PC-3 (cell line): ENCODE data around the gene TNIP1. TPM values are rescaled to one million over a fixed set of nuclear protein-coding genes. Genes with fewer than 3 reads are reported as not detected.

Experiments
- ATAC-seq: fragments of 200-7000 bp; cut with Tn5 transposase; 2 replicates; pipeline ENCODE4 v1.9.1; 2020; ENCODE audit warnings: mild to moderate bottlenecking, moderate library complexity
- BruUV-seq: library from RNA; stranded (reverse); fragments of 400-500 nt; replicated peaks from 2 replicates; lab custom pipeline; 2021; lab: Mats Ljungman, UMichigan
- CTCF ChIA-PET: fragments of 300-600 bp; sonication (Branson Sonifier 250); formaldehyde crosslinking; loops from one replicate; lab custom pipeline; 2022; ENCODE audit warnings: antibody characterized with exemption; lab: Charles Lee
- POLR2A ChIA-PET: fragments of 300-600 bp; sonication (Branson Sonifier 250); formaldehyde crosslinking; loops from one replicate; lab custom pipeline; 2022; ENCODE audit warnings: antibody characterized with exemption; ENCODE audit not compliant: unreplicated experiment; lab: Charles Lee
- DNase-seq: peaks from one replicate; pipeline ENCODE4 v3.0.0-alpha.2; 2015
- H2AFZ ChIP-seq: fragments of 300-600 bp; sonication (generic); 2 replicates; pipeline ENCODE4 v1.6.0; 2016; ENCODE audit warnings: antibody characterized with exemption, low read length
- H3F3A ChIP-seq: fragments of 300-600 bp; sonication (generic); one replicate; pipeline ENCODE4 v1.6.0; 2017; ENCODE audit warnings: antibody characterized with exemption, low read length, control low read depth, mild to moderate bottlenecking; ENCODE audit not compliant: unreplicated experiment
- H3K27ac ChIP-seq: fragments of 300-600 bp; sonication (generic); 2 replicates; pipeline ENCODE4 v1.5.1; 2016; ENCODE audit warnings: mild to moderate bottlenecking, low read length
- H3K27me3 ChIP-seq: fragments of 300-600 bp; sonication (generic); 2 replicates; pipeline ENCODE4 v1.6.1; 2016; ENCODE audit warnings: low read length, mixed read lengths
- H3K36me3 ChIP-seq: fragments of 300-600 bp; sonication (generic); 2 replicates; pipeline ENCODE4 v1.6.1; 2016; ENCODE audit warnings: low read depth, mixed run types, low read length, mixed read lengths
- H3K4me1 ChIP-seq: fragments of 300-600 bp; sonication (generic); 2 replicates; pipeline ENCODE4 v1.5.1; 2016; ENCODE audit warnings: low read length; ENCODE audit not compliant: insufficient read depth
- H3K4me2 ChIP-seq: fragments of 300-600 bp; sonication (generic); 2 replicates; pipeline ENCODE4 v1.6.0; 2016; ENCODE audit warnings: low read length
- H3K4me3 ChIP-seq: fragments of 300-600 bp; sonication (generic); 2 replicates; pipeline ENCODE4 v1.5.1; 2016; ENCODE audit warnings: mild to moderate bottlenecking, low read length, mixed read lengths
- H3K79me2 ChIP-seq: fragments of 300-600 bp; sonication (generic); 2 replicates; pipeline ENCODE4 v1.6.1; 2017; ENCODE audit warnings: low read length, mixed read lengths
- H3K9ac ChIP-seq: fragments of 300-600 bp; sonication (generic); 2 replicates; pipeline ENCODE4 v1.6.0; 2016; ENCODE audit warnings: mild to moderate bottlenecking, low read length
- H3K9me2 ChIP-seq: fragments of 300-600 bp; sonication (generic); replicated peaks from 2 replicates; pipeline ENCODE4 v1.6.1; 2016; ENCODE audit warnings: mixed run types, low read length, mixed read lengths
- H3K9me3 ChIP-seq: fragments of 300-600 bp; sonication (generic); 2 replicates; pipeline ENCODE4 v1.6.1; 2016; ENCODE audit warnings: low read length, mixed read lengths
- H4K20me1 ChIP-seq: fragments of 300-600 bp; sonication (generic); 2 replicates; pipeline ENCODE4 v1.6.1; 2016; ENCODE audit warnings: low read length, mixed read lengths
- CTCF ChIP-seq: fragments of 300-600 bp; sonication (generic); conservative IDR thresholded peaks from 2 replicates; pipeline ENCODE4 v1.5.1; 2017; ENCODE audit warnings: antibody characterized with exemption, low read depth, mild to moderate bottlenecking, low read length
- EZH2 ChIP-seq: fragments of 300-600 bp; sonication (generic); IDR thresholded peaks from one replicate; pipeline ENCODE4 v1.6.1; 2017; ENCODE audit warnings: antibody characterized with exemption, mild to moderate bottlenecking, low read length; ENCODE audit not compliant: unreplicated experiment
- EZH2phosphoT487 ChIP-seq: fragments of 300-600 bp; sonication (generic); IDR thresholded peaks from 2 replicates; pipeline ENCODE4 v1.6.1; 2018; ENCODE audit warnings: mild to moderate bottlenecking, antibody characterized with exemption, low read length, borderline replicate concordance
- intact Hi-C: fragments of 100-400 bp; cut with micrococcal nuclease; formaldehyde crosslinking; loops from 2 replicates; pipeline ENCODE4 v1.9.0; 2023
- total RNA-seq: library from RNA; depleted of rRNA; stranded (reverse); fragments of >200 nt; gene quantifications from 2 replicates; pipeline ENCODE4 v1.2.3, GENCODE V29; 2014

Gene TNIP1
- total RNA-seq, 1 experiment from 2014 or later, result 90.0 TPM

DNA sequence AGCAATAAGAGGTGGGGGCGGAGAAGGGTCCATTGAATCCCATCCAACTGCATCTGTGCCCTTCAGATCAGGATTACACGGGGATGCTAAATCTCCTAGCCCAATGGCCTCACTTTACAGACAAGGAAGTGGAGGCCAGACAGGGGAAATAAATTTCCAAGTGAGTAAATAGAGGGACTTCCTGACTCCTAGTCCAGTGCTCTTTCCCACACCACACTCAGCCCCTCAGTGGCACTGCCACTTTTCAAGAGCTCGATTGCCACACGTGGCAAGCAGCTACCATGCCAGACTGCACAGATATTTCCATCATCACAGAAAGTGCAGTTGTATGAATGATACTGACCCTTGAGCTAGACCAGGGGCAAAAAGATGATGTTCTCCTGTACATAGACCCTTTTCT, 8.2 kb upstream of the TNIP1 start:
- Histone ChIP-seq H3K4me2 (no peak overlapping the region), H3K27ac (no peak overlapping the region), H3K9me2 (no peaks in the 10 kb centered on the region), H3K27me3 (no peaks in the 10 kb centered on the region), H4K20me1 (no peaks in the 10 kb centered on the region), H3F3A (peaks cover 6% of the 10 kb centered on the region), H2AFZ (no peak overlapping the region), H3K4me1 (peaks cover 38% of the 10 kb centered on the region), H3K4me3 (no peak overlapping the region), H3K9me3 (no peaks in the 10 kb centered on the region), H3K9ac (no peak overlapping the region), H3K79me2 (no peaks in the 10 kb centered on the region), H3K36me3 (no peaks in the 10 kb centered on the region)
- TF ChIP-seq CTCF, result no peak
- TF ChIP-seq EZH2phosphoT487, result no peak
- TF ChIP-seq EZH2, result no peak
- ATAC-seq, result no peak
- POLR2A ChIA-PET, result interaction anchor here (0.6 kb wide), 1 partner anchor 25 kb away, joined by 3 read pairs; no protein-coding TSS in a partner anchor
- no TSS peak for BruUV-seq
- CTCF ChIA-PET, result no interaction called here
- intact Hi-C loops, result no loop called here
- DNase-seq, result no peak

GRCh38 chr5:151087486-151087885, 6.7 kb upstream of the TNIP1 start:
- no peaks in the 10 kb centered on the region for H3K9me3 ChIP-seq
- H3F3A ChIP-seq, result no peaks in the 10 kb centered on the region
- H3K9me2 ChIP-seq, result no peaks in the 10 kb centered on the region
- no peaks in the 10 kb centered on the region for H3K79me2 ChIP-seq
- H3K4me1 ChIP-seq, result peaks cover 37% of the 10 kb centered on the region
- H3K36me3 ChIP-seq, result no peaks in the 10 kb centered on the region
- TF ChIP-seq EZH2phosphoT487 (no peak), CTCF (no peak), EZH2 (no peak)
- no peak overlapping the region for H3K4me2 ChIP-seq
- no peak overlapping the region for H2AFZ ChIP-seq
- ChIA-PET POLR2A (no interaction called here), CTCF (no interaction called here)
- intact Hi-C loops, result no loop called here
- no peak for DNase-seq
- no peak overlapping the region for H3K27ac ChIP-seq
- no TSS peak for BruUV-seq
- no peaks in the 10 kb centered on the region for H4K20me1 ChIP-seq
- no peak overlapping the region for H3K9ac ChIP-seq
- H3K4me3 ChIP-seq, result no peak overlapping the region
- ATAC-seq, result no peak
- no peaks in the 10 kb centered on the region for H3K27me3 ChIP-seq

DNA sequence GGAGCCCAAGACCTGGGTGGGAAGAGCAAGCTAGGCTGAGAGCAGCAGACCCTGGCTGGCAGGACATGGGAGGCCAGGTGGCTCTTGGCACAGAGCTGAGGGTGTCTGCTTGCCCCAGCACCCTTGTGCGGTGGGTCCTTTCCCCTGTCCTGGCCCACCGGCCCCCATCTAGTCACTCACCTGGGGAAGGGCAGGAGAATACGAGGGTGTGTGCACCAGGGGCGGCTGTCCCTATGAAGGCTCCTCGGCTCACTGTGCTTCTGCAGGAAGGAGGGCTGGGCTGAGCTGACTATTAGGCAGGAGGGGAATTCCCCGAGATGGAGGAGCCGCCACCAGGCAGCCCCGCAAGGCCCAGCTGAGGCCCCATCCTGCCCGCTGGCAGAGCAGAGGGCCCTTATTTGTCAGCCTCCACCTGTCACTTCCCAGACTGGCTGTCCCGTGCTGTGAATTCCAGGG, 6.1 kb upstream of the TNIP1 start:
- ATAC-seq, result no peak

More for the DNA sequence above, 6.1 kb upstream of the TNIP1 start:
- Histone ChIP-seq H3K9ac (peak overlapping the region; percentile 4; the same call in 1 of the 2 replicates), H3K4me2 (no peak overlapping the region), H3K36me3 (no peaks in the 10 kb centered on the region), H3K79me2 (peaks cover 5% of the 10 kb centered on the region), H3K9me2 (no peaks in the 10 kb centered on the region), H3K9me3 (no peaks in the 10 kb centered on the region), H3K27ac (peak overlapping the region; percentile 92), H3K4me3 (no peak overlapping the region), H2AFZ (no peak overlapping the region), H3K4me1 (peaks cover 38% of the 10 kb centered on the region), H3F3A (no peaks in the 10 kb centered on the region), H4K20me1 (no peaks in the 10 kb centered on the region), H3K27me3 (no peaks in the 10 kb centered on the region)
- intact Hi-C loops, result no loop called here
- ChIA-PET POLR2A (interaction anchor here (0.7 kb wide), 1 partner anchor 308 kb away, joined by 3 read pairs; no protein-coding TSS in a partner anchor), CTCF (interaction anchor here (0.7 kb wide), 1 partner anchor 86 kb away, joined by 3 read pairs; no protein-coding TSS in a partner anchor)
- BruUV-seq, result no TSS peak
- no peak for TF ChIP-seq EZH2phosphoT487
- DNase-seq, result no peak
